Measurements from ENCODE around the gene ATXN1. TPM values are rescaled to one million over a fixed set of nuclear protein-coding genes. Genes with fewer than 3 reads are reported as not detected.

ATXN1 gene
- polyA plus RNA-seq, 1 of the 3 experiments (the other 2 are of a cell fraction): 7.9 TPM

- TF ChIP-seq REST (IDR thresholded peaks at IDR 0.05; ENCODE audit: low read depth, low read length): no peak
Observed at GRCh38 chr6:16690608-16691142, 70.6 kb downstream of the ATXN1 start (continued).

- no peak overlapping the region for H3K4me3 ChIP-seq (ENCODE audit: low read depth in 2 of 2, low read length in 1 of 2)
- no peaks in the 10 kb centered on the region for H3K9me2 ChIP-seq
- no peak overlapping the region for H2AFZ ChIP-seq (ENCODE audit: low read depth)
- H3K79me2 ChIP-seq (ENCODE audit: insufficient read depth): peaks cover 83% of the 10 kb centered on the region
- CTCF ChIA-PET: no interaction called here
- peaks cover 0 to 3% of the 10 kb centered on the region in 2 experiments for H3K36me3 ChIP-seq (replicated peaks in 1 of 2; ENCODE audit: control insufficient read depth in 1 of 2, insufficient read depth in 2 of 2, low read length in 1 of 2)
- H4K20me1 ChIP-seq (ENCODE audit: insufficient read depth): no peaks in the 10 kb centered on the region; the same call in 1 of the 2 replicates
- peak overlapping the region in 1 of 2 experiments; percentile 81; a peak in 2 of 4 replicates for H3K27ac ChIP-seq (ENCODE audit: low read depth in 2 of 2, low read length in 1 of 2)
- POLR2A ChIA-PET: no interaction called here
- 95% methylated on average over 3 of the region's 3 CpGs for WGBS (ENCODE audit: low lambda C conversion rate)
- H3K27me3 ChIP-seq (ENCODE audit: insufficient read depth): no peaks in the 10 kb centered on the region
- no peak for TF ChIP-seq FOXJ3 (CRISPR knock-in tag; IDR thresholded peaks at IDR 0.05)
- no peak for TF ChIP-seq USF2 (IDR thresholded peaks at IDR 0.05; ENCODE audit: borderline replicate concordance, low read depth, low read length)
- no peak for TF ChIP-seq FOSL2 (IDR thresholded peaks at IDR 0.05; ENCODE audit: borderline replicate concordance, low read depth)
- no peak for TF ChIP-seq PBX3 (IDR thresholded peaks at IDR 0.05)
- no peak for TF ChIP-seq TCF12 (IDR thresholded peaks at IDR 0.05)
- no peak for TF ChIP-seq CHD2 (IDR thresholded peaks at IDR 0.05; ENCODE audit: low read length, partially characterized antibody)
- TF ChIP-seq RAD21 (IDR thresholded peaks at IDR 0.05; ENCODE audit: low read length): no peak
- TF ChIP-seq EP300 (IDR thresholded peaks at IDR 0.05; ENCODE audit: borderline replicate concordance in 1 of 2, low read depth in 1 of 2, low read length in 1 of 2): no peak
- DNase-seq: no peak
- no peaks in the 10 kb centered on the region for H3K9me3 ChIP-seq
- H3K4me2 ChIP-seq: no peak overlapping the region
- no peak overlapping the region; the same call in 1 of the 2 replicates for H3K9ac ChIP-seq
- H3K4me1 ChIP-seq (ENCODE audit: control insufficient read depth in 1 of 2, insufficient read depth in 2 of 2, low read depth in 1 of 2, low read length in 1 of 2): peaks cover 0 to 14% of the 10 kb centered on the region in 2 experiments; a peak in 1 of 4 replicates
- peaks cover 14% of the 10 kb centered on the region for H3F3A ChIP-seq (replicated peaks; ENCODE audit: insufficient read depth)
Observed at GRCh38 chr6:16689788-16690607, 71.3 kb downstream of the ATXN1 start.

All from SK-N-SH (cell line).